Activated T-cell treated with anti-CD3 and anti-CD28 coated beads for 24 hours (primary cell): ENCODE measurements around the gene TGM3.
"Not testable (repeated sequence)": the region's sequence is repeated elsewhere in the genome, so short reads cannot be mapped to it uniquely, and the experiment has no call there.

Experiments used
- DNase-seq: peaks from one replicate; pipeline ENCODE4 v3.0.0-alpha.2; 2020; ENCODE audit warnings: low read depth

The TGM3 gene, protein sequence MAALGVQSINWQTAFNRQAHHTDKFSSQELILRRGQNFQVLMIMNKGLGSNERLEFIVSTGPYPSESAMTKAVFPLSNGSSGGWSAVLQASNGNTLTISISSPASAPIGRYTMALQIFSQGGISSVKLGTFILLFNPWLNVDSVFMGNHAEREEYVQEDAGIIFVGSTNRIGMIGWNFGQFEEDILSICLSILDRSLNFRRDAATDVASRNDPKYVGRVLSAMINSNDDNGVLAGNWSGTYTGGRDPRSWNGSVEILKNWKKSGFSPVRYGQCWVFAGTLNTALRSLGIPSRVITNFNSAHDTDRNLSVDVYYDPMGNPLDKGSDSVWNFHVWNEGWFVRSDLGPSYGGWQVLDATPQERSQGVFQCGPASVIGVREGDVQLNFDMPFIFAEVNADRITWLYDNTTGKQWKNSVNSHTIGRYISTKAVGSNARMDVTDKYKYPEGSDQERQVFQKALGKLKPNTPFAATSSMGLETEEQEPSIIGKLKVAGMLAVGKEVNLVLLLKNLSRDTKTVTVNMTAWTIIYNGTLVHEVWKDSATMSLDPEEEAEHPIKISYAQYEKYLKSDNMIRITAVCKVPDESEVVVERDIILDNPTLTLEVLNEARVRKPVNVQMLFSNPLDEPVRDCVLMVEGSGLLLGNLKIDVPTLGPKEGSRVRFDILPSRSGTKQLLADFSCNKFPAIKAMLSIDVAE

DNA sequence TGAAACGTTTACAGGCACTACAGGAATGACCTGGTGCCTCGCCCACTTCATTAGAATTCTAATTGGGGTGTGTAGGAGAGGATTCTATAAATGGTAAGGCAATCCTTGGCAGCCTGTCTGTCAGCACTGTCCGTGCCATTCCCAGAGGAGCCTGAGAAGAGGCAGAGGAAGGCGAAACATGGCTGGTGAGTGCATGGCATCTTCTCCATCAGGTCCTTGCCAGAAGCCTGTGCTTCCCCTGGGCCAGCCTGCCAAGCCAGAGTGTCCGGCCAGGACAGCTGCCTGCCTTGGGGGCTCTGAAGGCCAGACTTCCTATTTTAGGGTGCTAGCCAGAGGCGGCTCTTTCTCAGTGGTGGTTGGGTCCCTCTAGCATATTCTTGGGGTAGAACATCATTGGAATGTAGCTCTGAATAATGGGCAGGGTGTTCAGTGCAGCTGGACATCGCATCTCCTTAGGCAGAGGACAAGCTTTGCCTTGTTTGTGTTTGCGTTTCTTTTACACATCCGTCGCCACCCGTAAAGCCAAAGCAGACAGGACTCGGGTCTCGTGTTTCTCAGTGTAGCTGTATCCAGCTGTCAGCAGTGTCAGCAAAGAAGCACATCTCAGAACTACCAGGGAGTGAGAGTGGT lies at the start of gene TGM3:
Gene TGM3 (plus strand): TSS at position 116 of the 630 bp plus-strand sequence. CDS start 63 bp downstream, at position 179.
- no peak for DNase-seq

GRCh38 chr20:2246069-2246491 lies 49.7 kb upstream of the TGM3 start:
- no peak for DNase-seq

DNA sequence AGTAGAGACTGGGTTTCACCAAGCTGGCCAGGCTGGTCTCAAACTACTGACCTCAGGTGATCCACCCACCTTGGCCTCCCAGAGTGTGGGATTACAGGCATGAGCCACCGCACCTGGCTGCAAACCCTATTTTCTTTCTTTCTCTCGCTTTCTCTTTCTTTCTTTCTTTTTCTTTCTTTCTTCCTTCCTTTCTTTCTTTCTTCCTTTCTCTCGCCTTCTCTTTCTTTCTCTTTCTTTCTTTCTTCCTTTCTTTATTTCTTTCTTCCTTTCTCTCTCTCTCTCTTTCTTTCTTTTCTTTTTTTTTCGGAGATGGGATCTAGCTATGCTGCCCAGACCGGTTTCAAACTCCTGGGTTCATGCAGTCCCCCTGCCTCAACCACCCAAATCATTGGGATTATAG lies 47.0 kb upstream of the TGM3 start:
- no peak for DNase-seq

DNA sequence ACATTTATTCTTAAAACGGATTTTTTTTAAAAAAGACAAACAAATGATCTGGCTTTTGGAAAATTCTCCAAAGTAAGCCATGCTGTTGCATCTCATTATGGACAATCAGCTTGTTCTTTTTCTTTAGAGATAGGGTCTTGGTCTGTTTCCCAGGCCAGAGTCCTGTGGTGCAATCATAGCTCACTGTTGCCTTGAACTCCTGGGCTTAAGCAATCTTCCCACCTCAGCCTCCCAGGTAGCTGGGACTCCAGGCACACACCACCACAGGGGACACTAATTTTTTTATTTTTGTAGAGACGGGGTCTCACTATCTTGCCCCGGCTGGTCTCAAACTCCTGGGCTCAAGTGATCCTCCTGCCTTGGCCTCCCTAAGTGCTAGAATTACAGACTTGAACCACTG lies 45.9 kb upstream of the TGM3 start:
- no peak for DNase-seq

GRCh38 chr20:2252419-2252997 lies 43.3 kb upstream of the TGM3 start:
- DNase-seq = no peak

DNA sequence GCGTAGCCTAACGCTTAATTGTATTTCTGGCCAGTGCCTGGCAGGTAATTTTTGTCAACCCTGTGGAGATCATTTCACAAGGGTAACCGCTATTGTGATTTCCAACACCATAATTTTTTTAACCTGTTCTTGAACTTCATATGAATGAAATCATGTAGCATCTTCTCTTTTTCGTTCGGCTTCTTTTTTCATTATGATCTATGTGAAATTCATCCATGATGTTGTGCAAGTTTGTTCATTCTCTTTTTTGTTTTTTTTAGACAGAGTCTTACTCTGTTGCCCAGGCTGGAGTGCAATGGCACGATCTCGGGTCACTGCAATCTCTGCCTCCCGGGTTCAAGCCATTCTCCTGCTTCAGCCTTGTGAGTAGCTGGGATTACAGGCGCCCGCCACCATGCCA lies 42.5 kb upstream of the TGM3 start:
- DNase-seq = no peak

DNA sequence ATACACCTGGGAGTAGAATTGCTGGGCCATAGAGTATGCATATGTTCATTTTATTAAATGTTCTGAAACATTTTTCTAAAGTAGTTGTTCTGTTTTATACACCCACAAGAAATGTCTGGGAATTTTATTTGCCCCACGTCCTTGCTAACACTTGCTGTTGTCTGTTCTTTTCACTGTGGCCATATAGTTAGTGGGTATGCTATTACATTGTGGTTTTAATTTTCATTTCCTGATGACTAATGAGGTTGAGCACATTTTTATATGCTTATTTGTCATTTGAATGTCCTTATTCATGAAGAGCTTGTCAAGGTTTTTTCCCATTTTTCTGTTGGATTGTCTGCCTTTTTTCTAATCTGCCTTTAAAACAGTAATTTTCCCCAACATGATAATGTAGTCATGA lies 41.5 kb upstream of the TGM3 start:
- no peak for DNase-seq

GRCh38 chr20:2255926-2256531 lies 39.8 kb upstream of the TGM3 start:
- DNase-seq = no peak

- DNase-seq = no peak
Observed at GRCh38 chr20:2259731-2260130, 36.1 kb upstream of the TGM3 start.

GRCh38 chr20:2260250-2260649 lies 35.6 kb upstream of the TGM3 start:
- DNase-seq = no peak

DNA sequence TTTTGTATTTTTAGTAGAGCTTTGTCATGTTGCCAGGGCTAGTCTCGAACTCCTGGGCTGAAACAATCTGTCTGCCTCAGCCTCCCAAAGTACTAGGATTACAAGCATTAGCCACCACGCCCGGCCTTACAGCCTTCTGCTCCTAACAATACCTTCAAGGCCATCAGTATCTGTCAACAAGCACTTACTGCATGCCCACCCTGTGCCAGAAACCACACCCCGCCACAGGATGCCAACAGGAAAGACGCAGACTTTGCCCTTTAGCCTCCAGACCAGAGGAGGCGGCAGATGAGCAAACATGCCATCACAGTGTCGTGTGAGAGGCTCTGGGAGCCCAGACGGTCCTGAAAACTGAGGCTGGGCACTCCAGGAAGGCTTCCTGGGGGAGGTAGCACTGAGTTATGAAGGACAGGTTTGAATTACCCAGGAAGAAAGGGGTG lies 34.7 kb upstream of the TGM3 start:
- no peak for DNase-seq

- DNase-seq = no peak
Observed at GRCh38 chr20:2261629-2262028, 34.2 kb upstream of the TGM3 start.

DNA sequence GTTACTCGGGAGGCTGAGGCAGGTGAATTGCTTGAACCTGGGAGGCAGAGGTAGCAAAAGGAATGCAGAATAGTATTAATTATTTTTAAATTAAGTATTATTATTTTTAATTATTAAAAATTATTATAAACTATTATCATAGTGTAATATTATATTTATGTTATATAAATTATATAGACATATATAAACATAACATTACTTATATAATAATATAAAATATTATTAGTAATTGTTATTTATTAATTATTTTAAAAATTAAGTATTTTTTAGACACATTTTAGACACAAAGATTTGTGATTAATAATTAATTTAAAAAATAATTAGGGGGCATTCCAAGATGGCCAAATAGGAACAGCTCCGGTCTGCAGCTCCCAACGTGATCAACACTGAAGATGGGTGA lies 31.7 kb upstream of the TGM3 start:
- DNase-seq = no peak

- not testable (repeated sequence) for DNase-seq
Observed at GRCh38 chr20:2264621-2265374, 31.0 kb upstream of the TGM3 start.

- no peak for DNase-seq
Observed at GRCh38 chr20:2273634-2274302, 22.0 kb upstream of the TGM3 start.

GRCh38 chr20:2276015-2276414 lies 19.8 kb upstream of the TGM3 start:
- DNase-seq = no peak

DNA sequence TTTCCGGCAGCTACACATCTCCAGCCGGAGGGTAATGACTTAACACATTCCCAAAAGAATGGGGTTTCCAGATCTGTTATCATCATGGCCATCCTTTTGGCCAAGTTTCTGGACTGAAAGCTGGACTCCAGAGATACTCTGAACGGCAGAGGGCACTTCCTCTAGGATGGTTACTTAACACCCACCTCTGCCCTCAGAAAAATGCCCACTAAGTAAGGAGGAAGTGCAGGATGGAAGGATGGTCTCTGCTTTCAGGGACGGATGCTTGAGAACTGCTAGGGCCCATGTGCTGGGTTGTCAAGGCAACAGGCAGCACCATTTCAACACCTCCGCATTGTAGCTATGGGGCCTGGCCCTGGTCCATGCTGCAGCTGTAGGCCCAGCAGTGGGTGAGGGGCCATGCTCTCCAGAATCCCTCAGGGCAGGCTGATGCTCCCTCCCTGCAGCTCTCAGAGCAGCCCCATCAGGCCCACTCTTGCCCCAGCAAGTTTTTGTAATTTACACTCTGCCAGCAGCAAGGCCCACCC lies 16.5 kb upstream of the TGM3 start:
- no peak for DNase-seq

DNA sequence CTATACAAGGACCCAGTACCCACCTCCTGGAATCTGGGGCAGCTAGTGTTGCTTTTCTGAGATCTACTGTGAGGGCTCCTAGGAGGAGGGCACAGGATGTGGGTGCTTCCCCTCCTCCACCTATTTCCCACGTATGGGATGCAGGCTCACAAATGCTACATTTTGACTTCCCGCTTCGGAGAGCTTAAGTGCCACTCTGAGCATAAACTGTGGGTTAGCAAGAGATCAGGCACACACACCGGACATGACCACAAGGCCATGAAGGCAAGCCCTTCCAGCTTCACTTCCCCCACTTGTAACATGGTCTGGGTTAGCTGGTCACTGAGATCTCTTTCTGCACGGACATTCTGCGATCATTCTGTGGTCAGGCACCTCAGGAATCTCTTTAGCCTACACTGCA lies 15.7 kb upstream of the TGM3 start:
- DNase-seq = no peak

- no peak for DNase-seq
Observed at GRCh38 chr20:2281563-2281962, 14.2 kb upstream of the TGM3 start.

- DNase-seq = no peak
Observed at GRCh38 chr20:2282181-2282580, 13.6 kb upstream of the TGM3 start.
